Right ventricle myocardium inferior (tissue), 1 donor: ENCODE measurements around the gene MRPL48. TPM values are rescaled to one million over a fixed set of nuclear protein-coding genes. Genes with fewer than 3 reads are reported as not detected.
"Not testable (repeated sequence)": the region's sequence is repeated elsewhere in the genome, so short reads cannot be mapped to it uniquely, and the experiment has no call there.

Source experiments
- ATAC-seq: fragments of 200-7000 bp; cut with Tn5 transposase; one replicate; pipeline ENCODE4 v1.9.1; 2020; ENCODE audit warnings: mild to moderate bottlenecking, moderate library complexity
- DNase-seq: peaks from one replicate; pipeline ENCODE4 v3.0.0; 2021; ENCODE audit errors: missing footprints
- intact Hi-C: fragments of 100-400 bp; cut with DNase I; formaldehyde crosslinking; loops from one replicate; pipeline ENCODE4 v1.11.0; 2022
- long read RNA-seq: library from polyadenylated mRNA; unstranded; transcript quantifications from one replicate; pipeline ENCODE4 v2.0.0, GENCODE V29; 2021
- total RNA-seq: library from RNA; stranded (reverse); fragmentation: NEBNext Ultra II Directional; extraction: Animal tissue kit (Norgen Biotek cat#: 25700); gene quantifications from one replicate; pipeline ENCODE4 v1.2.1, GENCODE V29; 2021
- donor health status: DM: no; HTN: yes; CAD: no; lungs with severe emphysema.

MRPL48 gene
- 45.1 TPM for total RNA-seq
- long read RNA-seq, transcript MRPL48-201 (8 exons, 1,536 nt) = major isoform, 9 of 10 reads
- long read RNA-seq, partial matches to known transcripts = 0 of 10 reads
- long read RNA-seq, other reads (novel, unspliced or antisense) = 1 of 10 reads

DNA sequence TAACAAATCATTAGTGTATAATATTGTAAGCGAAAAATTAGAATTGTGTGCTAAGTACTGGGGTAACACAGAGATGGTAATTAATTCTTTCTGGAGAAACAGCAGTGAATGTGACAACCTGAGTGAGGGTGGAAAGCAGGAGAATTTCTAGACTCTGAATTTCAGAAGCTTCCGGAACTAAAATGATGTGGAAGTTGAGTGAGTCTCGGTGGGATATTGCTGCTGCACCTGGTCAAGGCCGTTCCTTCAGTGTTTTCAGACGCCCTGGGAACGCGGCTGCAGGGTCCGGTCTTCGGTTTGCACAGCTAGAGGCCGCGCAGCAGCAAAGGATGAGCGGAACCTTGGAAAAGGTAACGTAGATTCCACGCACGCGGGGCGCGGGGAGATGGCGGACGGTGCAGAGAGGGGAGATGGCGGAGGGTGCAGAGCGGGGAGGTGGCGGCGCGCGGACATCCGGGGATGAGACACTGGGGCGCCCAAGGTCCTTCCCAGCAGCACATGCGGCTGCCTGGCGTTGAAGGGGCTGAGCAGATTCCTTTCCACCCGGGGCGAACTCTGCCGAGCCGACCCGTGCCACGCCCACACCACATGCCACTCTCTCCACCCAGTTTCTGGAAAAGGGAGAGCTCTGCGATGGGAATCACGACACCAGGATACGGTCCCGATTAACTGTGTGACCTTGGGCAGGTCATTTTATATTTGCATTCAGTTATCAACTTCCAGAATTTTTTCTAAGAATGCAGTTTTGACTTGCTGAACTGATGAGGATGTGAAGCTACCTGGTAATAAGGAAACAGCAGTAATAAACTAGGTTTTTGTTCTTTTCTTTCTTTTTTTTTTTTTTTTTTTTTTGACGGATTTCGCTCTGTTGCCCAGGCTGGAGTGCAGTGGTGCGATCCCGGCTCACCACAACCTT lies at the start of gene MRPL48:
Gene MRPL48, plus strand, starts transcription at position 232 of the 916 bp plus-strand sequence. Its CDS starts 98 bp downstream, at position 330.
- peak; percentile 99 for ATAC-seq
- intact Hi-C loops = loop anchor here (5.0 kb wide), 1 partner anchor 89 kb away; the partner anchor contains the start of genes COA4 and PAAF1
- peak; percentile 95 for DNase-seq

DNA sequence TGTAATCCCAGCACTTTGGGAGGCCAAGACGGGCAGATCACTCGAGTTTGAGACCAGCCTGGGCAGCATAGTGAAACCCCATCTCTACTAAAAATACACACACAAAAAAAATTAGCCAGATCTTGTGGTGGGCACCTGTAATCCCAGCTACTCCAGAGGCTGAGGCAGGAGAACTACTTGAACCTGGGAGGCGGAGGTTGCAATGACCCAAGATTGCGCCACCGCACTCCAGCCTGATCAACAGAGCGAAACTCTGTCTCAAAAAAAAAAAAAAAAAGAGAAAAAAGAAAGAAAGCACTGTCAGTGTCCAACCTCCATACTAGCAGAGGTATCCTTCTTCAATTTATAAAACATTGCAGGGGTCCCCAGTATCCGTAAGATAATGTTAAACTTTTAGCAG lies 44.6 kb upstream of the MRPL48 start:
- intact Hi-C loops = no loop called here
- no peak for DNase-seq
- no peak for ATAC-seq

DNA sequence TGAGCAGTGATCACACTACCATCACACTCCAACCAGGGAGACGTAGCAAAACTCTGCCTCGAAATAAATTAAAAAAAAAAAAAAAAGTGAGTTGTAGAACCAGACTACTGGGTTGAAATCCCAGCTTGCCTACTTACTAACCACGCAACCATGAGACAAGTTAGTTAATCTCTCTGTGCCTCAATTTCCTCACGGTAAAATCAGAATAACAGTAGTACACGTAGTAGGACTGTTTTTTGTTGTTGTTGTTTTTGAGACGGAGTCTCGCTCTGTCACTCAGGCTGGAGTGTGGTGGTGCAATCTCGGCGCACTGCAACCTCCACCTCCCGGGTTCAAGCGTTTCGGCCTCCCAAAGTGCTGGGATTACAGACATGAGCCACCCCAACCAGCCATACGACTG lies 41.0 kb upstream of the MRPL48 start:
- no peak for DNase-seq
- no peak for ATAC-seq
- intact Hi-C loops = no loop called here

DNA sequence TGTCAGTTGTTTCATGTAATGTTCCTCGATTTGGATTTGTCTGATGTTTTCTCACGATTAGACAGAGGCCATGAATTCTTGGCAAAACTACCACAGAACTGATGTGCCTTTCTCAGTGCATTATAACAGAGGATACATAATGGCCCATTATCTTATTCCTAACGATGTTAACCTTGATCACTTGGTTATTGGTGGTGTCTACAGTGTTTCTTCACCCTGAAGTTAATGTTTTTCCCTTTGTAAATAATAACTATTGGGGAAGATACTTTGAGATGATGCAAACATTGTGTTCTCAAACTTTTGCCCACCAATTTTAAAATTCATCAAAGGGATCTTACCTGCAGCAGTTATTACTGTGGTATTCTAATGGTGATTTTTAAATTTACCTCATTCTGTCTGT lies 39.9 kb upstream of the MRPL48 start:
- DNase-seq = no peak
- intact Hi-C loops = no loop called here
- ATAC-seq = no peak

DNA sequence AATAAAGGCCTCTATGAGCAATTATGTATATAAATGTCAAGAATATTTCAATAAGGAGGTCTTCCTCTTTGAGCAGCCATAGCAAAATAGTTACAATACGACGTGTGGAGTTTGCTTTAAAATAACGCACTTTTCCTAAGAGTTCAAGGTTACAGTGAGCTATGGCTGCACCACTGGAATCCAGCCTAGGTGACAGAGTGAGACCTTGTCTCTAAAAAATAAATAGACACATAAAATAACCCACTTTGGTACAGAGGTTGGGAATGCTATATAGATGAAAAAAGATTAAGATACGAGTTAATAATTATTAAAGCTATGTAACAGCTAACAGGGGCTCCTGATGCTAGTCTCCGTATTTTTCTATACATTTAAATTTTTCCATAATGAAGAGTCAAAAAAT lies 39.4 kb upstream of the MRPL48 start:
- DNase-seq = no peak
- no peak for ATAC-seq
- intact Hi-C loops = no loop called here

DNA sequence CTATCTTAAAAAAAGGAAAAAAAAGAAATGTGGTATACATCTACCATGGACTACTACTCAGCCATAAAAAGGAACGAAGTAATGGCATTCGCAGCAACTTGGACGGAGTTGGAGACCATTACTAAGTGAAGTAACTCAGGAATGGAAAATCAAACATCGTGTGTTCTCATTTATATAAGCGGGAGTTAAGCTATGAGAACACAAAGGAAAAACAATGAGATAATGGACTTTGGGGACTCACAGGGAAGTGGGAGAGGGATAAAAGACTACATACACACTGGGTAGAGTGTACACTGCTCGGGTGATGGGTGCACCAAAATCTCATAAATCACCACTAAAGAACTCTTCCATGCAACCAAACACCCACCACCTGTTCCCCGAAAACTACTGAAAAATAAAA lies 38.6 kb upstream of the MRPL48 start:
- DNase-seq = no peak
- ATAC-seq = no peak
- intact Hi-C loops = no loop called here

DNA sequence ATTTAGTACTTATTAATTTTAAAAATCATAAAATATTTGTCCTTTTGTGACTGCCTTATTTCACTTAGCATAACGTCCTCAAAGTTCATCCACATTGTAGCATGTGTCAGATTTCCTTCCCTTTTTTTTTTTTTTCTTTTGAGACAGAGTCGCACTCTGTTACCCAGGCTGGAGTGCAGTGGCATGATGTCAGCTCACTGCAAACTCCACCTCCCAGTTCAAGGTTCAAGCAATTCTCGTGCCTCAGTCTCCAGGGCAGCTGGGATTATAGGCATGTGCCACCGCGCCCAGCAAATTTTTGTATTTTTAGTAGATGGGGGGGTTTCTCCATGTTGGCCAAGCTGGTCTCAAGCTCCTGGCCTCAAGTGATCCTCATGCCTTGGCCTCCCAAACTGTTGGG lies 37.4 kb upstream of the MRPL48 start:
- intact Hi-C loops = no loop called here
- ATAC-seq (no peak), DNase-seq (no peak)

DNA sequence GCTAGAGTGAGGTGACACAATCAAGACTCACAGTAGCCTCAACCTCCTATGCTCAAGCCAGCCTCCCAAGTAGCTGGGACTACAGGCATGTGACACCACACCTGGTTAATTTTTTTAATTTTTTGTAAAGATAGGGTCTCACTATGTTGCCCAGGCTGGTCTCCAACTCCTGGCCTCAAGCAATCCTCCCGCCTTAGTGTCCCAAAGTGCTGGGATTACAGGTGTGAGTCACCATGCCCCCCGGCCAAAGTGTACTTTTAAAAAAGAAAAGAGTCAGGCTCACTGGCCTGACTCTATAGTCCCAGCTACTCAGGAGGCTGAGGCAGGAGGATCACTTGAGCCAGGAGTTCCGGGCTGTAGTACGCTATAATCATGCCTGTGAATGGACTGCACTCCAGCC lies 36.8 kb upstream of the MRPL48 start:
- intact Hi-C loops, ATAC-seq: not testable (repeated sequence)

DNA sequence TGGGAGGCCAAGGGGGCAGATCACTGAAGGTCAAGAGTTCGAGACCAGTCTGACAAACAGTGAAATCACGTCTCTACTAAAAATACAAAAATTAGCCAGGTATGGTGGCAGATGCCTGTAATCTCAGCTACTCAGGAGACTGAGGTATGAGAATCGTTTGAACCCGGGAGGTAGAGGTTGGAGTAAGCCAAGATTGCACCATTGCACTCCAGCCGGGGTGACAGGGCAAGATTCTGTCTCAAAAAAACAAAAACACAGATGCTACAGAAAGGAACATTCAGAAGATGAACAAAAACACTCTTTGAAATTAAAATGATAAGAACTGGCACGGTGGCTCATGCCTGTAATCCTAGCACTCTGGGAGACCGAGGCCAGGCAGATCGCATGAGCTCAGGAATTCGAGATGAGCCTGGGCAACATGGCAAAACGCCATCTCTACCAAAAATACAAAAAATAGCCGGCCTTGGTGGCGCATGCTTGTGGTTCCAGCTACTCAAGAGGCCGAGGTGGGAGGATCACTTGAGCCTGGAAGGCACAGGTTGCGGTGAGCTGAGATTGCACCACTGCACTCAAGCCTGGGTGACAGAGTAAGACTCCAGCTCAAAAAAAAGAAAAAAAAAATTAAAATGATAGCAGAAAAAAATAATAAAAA lies 35.3 kb upstream of the MRPL48 start:
- intact Hi-C loops = no loop called here
- ATAC-seq = no peak
- DNase-seq = no peak

More for the DNA sequence above, 36.8 kb upstream of the MRPL48 start:
- DNase-seq = not testable (repeated sequence)

DNA sequence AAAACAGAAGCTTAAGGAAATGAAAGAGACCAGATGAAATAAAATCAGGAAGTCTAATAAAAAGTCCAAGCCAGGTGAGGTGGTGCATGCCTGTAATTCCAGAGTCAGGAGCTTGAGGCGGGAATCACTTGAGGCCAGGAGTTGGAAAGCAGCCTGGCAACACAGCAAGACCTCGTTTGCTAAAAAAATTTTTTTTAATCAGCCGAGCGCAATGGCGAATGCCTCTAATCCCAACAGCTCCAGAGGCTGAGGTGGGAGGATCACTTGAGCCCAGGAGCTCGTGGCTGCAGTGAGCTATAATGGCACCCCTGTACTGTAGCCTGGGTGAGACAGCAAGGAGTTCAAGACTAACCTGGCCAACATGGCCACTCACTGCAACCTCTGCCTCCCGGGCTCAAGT lies 34.8 kb upstream of the MRPL48 start:
- DNase-seq (no peak), ATAC-seq (no peak)
- intact Hi-C loops = no loop called here

DNA sequence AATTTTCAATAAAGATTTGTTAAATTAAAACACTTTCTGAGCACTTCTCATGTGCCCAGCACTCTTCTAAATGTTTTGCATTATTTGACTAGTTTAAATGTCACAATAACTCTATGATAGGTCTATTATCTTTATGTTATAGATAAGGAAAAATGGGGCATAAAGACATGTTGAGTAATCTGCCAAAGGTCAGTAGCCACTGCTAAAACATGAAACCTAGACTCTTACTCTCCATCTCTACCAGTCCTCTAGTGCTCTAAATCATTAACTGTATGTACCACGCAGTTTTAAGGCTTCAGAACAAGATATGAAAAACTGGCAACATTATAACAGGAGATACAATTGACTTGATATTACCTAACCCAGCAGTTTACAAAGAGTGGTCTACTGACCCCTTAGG lies 33.7 kb upstream of the MRPL48 start:
- ATAC-seq (no peak), DNase-seq (no peak)
- intact Hi-C loops = no loop called here

DNA sequence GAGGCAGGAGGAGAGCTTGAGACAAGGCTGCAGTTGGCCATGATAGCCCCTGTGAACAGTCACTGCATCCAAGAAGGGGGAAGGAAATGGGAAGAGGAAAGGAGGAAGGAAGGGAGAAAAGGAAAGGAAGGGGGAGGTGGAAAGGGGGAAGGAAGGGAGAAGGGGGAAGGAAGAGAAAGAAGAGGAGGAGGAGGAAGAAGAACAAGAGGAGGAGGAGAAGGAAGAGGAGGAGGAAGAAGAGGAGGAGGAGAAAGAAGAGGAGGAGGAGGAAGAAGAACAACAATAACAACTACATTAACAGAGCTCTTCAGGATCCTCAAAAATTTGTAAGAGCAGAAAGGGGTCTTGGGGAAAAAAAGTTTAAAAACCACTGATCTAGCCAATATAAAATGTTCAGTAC lies 32.0 kb upstream of the MRPL48 start:
- intact Hi-C loops = no loop called here
- no peak for ATAC-seq
- DNase-seq = no peak

DNA sequence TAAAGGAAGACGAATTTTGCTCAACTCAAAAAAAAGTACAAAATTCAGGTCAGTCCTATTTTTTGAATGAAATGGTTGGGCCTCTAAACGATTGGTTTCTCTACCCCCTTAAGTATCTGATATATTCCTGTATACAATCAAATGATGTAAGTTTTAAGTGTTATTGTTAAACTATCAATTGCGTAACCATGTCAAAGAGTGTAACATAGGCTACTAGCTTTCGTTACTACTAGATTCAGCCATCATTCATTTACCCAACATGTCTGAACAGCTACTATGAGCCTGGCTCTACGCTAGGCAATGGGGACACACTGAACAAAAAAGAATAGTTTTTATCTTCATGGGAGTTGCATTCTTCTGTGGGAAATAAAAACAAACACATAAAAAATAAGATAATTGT lies 30.1 kb upstream of the MRPL48 start:
- ATAC-seq = no peak
- no peak for DNase-seq
- intact Hi-C loops = no loop called here

DNA sequence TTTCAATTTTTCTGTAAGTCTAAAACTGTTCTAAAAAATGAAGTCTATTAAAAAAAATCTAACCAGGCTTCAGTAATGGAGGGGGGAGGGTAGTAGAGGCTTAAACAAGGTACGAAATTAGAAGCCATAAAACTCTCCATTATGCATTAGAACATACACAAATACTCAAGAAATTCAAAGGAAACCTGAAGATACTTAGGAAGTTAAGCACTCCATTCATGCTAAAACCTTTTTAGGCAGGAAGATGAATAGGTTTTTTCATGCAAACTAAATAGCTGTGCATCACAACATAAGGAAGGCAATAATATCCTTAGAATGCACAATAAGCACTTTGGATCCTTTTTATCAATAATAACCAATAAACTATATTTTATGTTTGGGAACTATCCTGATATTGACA lies 29.2 kb upstream of the MRPL48 start:
- intact Hi-C loops = no loop called here
- no peak for DNase-seq
- ATAC-seq = no peak

DNA sequence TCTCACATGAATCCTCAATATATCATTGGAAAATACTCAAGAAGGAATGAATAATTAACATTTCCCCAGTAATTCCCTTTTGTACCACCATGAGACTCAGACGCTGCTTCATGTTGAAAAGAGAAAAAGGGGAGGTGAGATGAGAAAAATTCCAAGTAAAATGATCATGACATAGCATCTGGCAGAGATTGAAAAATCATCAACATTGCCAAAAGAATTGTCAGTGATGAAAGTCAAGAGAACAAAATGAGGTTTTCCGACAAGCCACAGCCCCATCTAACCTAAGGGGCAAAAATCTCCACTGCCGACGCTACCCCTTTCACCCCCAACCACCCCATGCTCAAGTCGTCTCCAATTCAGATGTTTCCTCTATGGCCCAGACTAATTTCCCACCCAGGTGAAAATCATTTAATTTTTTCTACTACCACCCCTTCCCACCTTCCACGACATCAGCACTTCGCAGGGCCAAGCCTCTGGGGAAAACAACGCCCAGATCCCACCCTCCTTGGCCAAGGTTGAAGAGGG lies 28.0 kb upstream of the MRPL48 start:
- intact Hi-C loops = no loop called here
- DNase-seq (no peak), ATAC-seq (no peak)

DNA sequence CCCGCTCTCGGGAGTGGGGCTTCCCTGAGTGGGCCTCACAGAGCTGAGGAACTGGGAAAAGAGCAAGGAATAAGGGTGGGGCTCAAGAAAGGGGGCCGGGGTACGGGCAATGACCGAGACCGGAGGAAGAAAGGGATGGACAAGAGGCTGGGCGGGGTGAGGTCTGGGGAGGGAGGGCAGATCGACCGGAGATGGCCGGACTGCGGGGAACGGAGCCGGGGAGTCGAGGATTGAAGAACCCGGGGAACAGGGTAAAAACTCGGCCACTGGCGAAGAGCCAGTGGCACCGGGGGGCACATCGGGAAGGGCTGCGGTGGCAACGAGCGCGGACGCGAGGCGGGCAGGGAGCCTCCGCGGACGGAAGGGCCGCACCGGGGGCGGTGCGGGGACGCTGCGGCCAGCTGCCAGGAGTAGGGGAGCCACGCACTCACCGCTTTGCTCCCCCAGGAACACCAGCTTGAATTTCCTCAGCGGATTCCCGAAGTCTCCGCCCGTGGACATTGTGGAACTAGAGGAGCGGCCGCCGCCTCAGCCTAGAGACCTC lies 27.5 kb upstream of the MRPL48 start:
- peak; percentile 21 for ATAC-seq
- intact Hi-C loops = no loop called here
- peak; percentile 81 for DNase-seq

DNA sequence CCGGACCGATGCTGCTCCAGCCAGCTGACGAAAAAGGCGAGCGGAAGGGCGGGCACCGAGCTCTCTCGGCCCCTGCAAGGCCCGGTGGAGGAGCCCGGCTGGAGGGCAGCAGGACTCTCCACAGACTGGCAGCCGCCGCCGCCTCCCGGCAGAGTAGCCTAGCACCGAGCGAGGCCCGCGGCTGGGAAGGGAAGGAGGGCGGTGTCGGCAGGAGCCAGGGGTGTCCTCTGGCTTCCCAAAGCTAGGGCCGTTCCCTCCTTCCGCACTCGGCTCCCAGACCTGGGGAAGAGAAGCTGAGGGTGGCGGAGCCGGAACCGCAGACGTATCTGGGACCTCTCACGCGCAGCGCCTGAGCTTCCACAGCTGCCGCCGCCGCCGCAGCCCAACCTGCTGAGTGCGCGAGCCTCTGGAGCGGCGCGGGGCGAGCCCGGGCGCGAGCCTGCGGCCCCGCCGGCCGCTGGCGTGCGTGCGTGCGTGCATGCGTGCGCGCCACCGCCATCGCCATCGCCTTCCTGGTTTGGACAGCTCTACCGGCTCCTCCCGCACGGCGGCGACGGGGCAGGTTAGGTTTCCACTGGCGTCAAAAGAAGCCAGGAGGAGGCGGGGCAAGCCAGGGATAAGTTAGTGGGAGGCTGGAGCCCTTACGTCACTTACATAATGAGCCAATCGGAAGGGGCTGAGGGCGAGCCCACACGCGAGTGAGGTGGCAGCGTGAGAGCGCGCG lies 26.8 kb upstream of the MRPL48 start, which contains the start of gene RAB6A:
Gene RAB6A, minus strand, starts transcription at position 396 of the 724 bp plus-strand sequence. CDS start 439 bp downstream, outside the sequence.
- peak; percentile 96 for ATAC-seq
- intact Hi-C loops = loop anchor here (1.0 kb wide), 1 partner anchor 18 kb away; no protein-coding TSS in a partner anchor

DNA sequence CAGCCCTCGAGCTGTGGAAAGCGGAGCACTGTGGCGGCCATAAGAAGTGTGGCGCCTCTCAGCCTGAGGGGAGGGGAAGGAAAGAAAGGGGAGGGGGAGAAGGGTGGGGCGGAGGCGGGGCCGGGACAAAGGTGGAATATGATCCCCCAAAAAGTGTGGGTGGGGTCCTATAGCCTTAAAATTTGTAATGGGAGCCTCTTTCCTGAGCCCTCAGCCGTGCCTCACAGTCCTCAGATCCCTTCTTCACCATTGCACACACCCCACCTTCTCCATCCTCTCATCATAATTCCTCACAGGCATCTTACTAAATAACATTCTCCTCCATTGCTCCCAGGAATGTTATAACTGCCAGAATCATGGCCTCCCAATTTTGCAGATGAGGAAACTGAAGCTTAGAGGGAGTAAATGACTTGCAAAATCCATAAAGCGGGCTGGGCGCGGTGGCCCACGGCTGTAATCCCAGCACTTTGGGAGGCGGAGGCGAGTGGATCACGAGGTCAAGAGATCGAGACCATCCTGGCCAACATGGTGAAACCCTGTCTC lies 26.2 kb upstream of the MRPL48 start:
- intact Hi-C loops = loop anchor here (1.0 kb wide), 1 partner anchor 18 kb away; no protein-coding TSS in a partner anchor
- ATAC-seq (no peak), DNase-seq (peak; percentile 72)

More for the DNA sequence above, 26.8 kb upstream of the MRPL48 start, which contains the start of gene RAB6A:
- peak; percentile 100 for DNase-seq
